AG09319 (cell line): Measurements from ENCODE around the gene EEF1A1.
"Not testable (repeated sequence)": the region's sequence is repeated elsewhere in the genome, so short reads cannot be mapped to it uniquely, and the experiment has no call there.

Experiments
- DNase-seq: peaks from one replicate; pipeline ENCODE4 v3.0.0-alpha.2; 2010; ENCODE audit warnings: low read depth; ENCODE audit errors: extremely low read depth
- TF ChIP-seq, protein P1 (sequence below): IDR thresholded peaks from 2 replicates; pipeline ENCODE4 v1.5.1; 2011; ENCODE audit warnings: low read depth, mild to moderate bottlenecking, inconsistent platforms, low read length, moderate library complexity

EEF1A1 gene

DNA sequence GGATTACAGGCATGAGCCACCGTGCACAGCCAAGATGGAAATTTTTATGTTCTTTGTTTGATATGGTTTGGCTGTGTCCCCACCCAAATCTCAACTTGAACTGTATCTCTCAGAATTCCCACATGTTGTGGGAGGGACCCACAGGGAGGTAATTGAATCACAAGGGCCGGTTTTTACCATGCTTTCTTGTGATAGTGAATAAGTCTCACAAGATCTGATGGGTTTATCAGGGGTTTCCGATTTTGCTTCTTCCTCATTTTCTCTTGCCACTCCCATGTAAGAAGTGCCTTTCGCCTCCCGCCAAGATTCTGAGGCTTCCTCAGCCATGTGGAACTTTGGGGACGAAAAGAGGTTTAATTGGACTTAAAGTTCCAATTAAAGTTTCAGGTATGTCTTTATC, 14.6 kb downstream of the EEF1A1 start:
- TF ChIP-seq, protein P1, sequence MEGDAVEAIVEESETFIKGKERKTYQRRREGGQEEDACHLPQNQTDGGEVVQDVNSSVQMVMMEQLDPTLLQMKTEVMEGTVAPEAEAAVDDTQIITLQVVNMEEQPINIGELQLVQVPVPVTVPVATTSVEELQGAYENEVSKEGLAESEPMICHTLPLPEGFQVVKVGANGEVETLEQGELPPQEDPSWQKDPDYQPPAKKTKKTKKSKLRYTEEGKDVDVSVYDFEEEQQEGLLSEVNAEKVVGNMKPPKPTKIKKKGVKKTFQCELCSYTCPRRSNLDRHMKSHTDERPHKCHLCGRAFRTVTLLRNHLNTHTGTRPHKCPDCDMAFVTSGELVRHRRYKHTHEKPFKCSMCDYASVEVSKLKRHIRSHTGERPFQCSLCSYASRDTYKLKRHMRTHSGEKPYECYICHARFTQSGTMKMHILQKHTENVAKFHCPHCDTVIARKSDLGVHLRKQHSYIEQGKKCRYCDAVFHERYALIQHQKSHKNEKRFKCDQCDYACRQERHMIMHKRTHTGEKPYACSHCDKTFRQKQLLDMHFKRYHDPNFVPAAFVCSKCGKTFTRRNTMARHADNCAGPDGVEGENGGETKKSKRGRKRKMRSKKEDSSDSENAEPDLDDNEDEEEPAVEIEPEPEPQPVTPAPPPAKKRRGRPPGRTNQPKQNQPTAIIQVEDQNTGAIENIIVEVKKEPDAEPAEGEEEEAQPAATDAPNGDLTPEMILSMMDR: no peak
- no peak for DNase-seq

DNA sequence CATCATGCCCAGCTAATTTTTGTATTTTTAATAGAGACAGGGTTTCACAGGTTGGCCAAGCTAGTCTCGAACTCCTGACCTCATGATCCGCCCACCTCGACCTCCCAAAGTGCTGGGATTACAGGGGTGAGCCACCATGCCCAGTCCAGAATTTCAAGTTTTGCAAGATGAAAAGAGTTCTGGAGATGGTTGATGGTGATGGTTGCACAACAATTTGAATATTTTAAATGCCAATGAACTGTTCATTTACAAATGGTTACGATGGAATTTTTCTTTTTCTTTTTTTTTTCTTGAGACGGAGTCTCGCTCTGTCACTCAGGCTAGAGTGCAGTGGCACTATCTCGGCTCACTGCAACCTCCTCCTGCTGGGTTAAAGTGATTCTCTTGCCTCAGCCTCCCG, 15.1 kb downstream of the EEF1A1 start:
- DNase-seq: not testable (repeated sequence)

DNA sequence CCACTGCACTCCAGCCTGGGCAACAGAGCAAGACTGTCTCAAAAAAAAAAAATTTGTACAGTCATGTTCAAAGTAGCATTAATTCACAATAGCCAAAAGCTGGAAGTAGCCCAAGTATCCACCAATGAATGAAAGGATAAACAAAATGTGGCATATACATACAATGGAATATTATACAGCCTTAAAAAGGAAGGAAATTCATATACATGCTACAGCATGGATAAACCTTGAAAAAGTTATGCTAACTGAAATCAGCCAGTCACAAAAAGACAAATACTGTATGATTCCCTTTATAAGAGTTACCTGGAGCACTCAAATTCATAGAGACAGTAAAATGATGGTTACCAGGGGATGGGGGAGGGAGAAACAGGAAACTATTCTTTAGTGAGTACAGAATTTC, 15.7 kb downstream of the EEF1A1 start:
- TF ChIP-seq, protein P1: no peak
- no peak for DNase-seq

GRCh38 chr6:73504160-73504559, 16.7 kb downstream of the EEF1A1 start:
- no peak for DNase-seq
- TF ChIP-seq, protein P1: no peak

GRCh38 chr6:73503027-73503772, 17.6 kb downstream of the EEF1A1 start:
- TF ChIP-seq, protein P1: no peak
- no peak for DNase-seq

GRCh38 chr6:73497915-73498314, 22.9 kb downstream of the EEF1A1 start:
- TF ChIP-seq, protein P1: no peak
- no peak for DNase-seq

- DNase-seq: no peak
- TF ChIP-seq, protein P1: no peak
Measured at GRCh38 chr6:73491377-73491776, 29.5 kb downstream of the EEF1A1 start.

DNA sequence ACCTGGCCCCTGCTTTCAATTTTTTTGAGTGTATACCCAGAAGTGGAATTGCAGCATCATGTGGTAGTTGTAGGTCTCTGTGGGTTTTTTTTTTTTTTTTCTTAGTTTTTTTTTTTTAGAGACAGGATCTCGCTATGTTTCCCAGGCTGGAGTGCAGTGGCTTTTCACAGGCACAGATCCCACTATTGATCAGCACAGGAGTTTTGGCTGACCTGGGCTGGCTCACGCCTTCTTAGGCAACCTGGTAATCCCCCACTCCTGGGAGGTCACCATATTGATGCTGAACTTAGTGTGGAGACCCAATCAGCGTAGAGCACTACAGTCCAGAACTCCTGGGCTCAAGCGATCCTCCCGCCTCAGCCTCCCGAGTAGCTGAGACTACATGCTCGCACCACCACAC, 33.4 kb downstream of the EEF1A1 start:
- TF ChIP-seq, protein P1: no peak
- no peak for DNase-seq
